H1 (cell line): ENCODE measurements around the gene ELOVL1. TPM values are rescaled to one million over a fixed set of nuclear protein-coding genes. Genes with fewer than 3 reads are reported as not detected.

Source experiments
- CTCF ChIA-PET: fragments of 300-600 bp; sonication (Branson Sonifier 250); formaldehyde crosslinking; loops from one replicate; lab custom pipeline; 2021; ENCODE audit not compliant: partially characterized antibody; lab: Charles Lee
- POLR2A ChIA-PET: fragments of 300-600 bp; sonication (Branson Sonifier 250); formaldehyde crosslinking; loops from one replicate; lab custom pipeline; 2021; ENCODE audit warnings: inconsistent platforms; ENCODE audit not compliant: partially characterized antibody; lab: Charles Lee
- DNase-seq, 2 experiments: peaks; one replicate each; pipeline versions ENCODE4 v3.0.0 to v3.0.0-alpha.2; 2010 to 2022; ENCODE audit warnings: low spot score in 2 of 2, low read depth in 1 of 2, mixed read lengths in 1 of 2
- FAIRE-seq: peaks from 2 replicates; lab custom pipeline; 2011; peaks lifted over from hg19 to GRCh38; lab: Jason Lieb, UNC
- H2AFZ ChIP-seq: 2 replicates; pipeline ENCODE4 v1.8.1; 2012; ENCODE audit warnings: low read length, inconsistent platforms
- H2AK5ac ChIP-seq: 2 replicates; pipeline ENCODE4 v1.6.1; 2013; ENCODE audit warnings: low read depth, low read length
- H2BK120ac ChIP-seq: replicated peaks from 2 replicates; pipeline ENCODE3; 2013; ENCODE audit warnings: low read depth, low read length, inconsistent platforms
- H2BK12ac ChIP-seq: 2 replicates; pipeline ENCODE4 v1.6.1; 2013; ENCODE audit warnings: low read depth, low read length
- H2BK15ac ChIP-seq: 2 replicates; pipeline ENCODE4 v1.6.1; 2013; ENCODE audit warnings: low read length
- H2BK20ac ChIP-seq: 2 replicates; pipeline ENCODE4 v1.6.1; 2013; ENCODE audit warnings: low read length
- H2BK5ac ChIP-seq: 2 replicates; pipeline ENCODE4 v1.6.1; 2013; ENCODE audit warnings: low read depth, low read length
- H3K14ac ChIP-seq: 2 replicates; pipeline ENCODE4 v1.6.1; 2013; ENCODE audit warnings: inconsistent platforms; ENCODE audit not compliant: insufficient read length
- H3K18ac ChIP-seq: 2 replicates; pipeline ENCODE4 v1.6.1; 2013; ENCODE audit warnings: low read length; ENCODE audit errors: extremely low read depth
- H3K23ac ChIP-seq: 2 replicates; pipeline ENCODE4 v1.6.1; 2013; ENCODE audit warnings: inconsistent platforms; ENCODE audit not compliant: insufficient read length
- H3K23me2 ChIP-seq: 2 replicates; pipeline ENCODE4 v1.6.1; 2013; ENCODE audit warnings: low read depth, low read length
- H3K27ac ChIP-seq: 2 replicates; pipeline ENCODE4 v1.6.1; 2011; ENCODE audit warnings: low read depth, low read length, inconsistent platforms
- H3K27me3 ChIP-seq, 4 experiments: replicated peaks in 1 of 4; 1 replicate in 1 of 4; 2 replicates in 3 of 4; pipeline versions ENCODE4 v1.6.1 to v1.8.1; 2011 to 2013; ENCODE audit warnings: low read length in 3 of 4, mild to moderate bottlenecking in 3 of 4, inconsistent platforms in 2 of 4, mixed read lengths in 2 of 4, moderate library complexity in 1 of 4; ENCODE audit not compliant: control insufficient read depth in 3 of 4, insufficient read depth in 3 of 4; ENCODE audit errors: extremely low read depth in 1 of 4
- H3K36me3 ChIP-seq, 4 experiments: 2 replicates each; pipeline versions ENCODE4 v1.6.1 to v1.8.1; 2011 to 2013; ENCODE audit warnings: mild to moderate bottlenecking in 4 of 4, low read length in 3 of 4, moderate library complexity in 2 of 4, control low read depth in 1 of 4, inconsistent platforms in 1 of 4; ENCODE audit not compliant: insufficient read depth in 4 of 4, control insufficient read depth in 2 of 4
- H3K4ac ChIP-seq: replicated peaks from 2 replicates; pipeline ENCODE3; 2013; ENCODE audit warnings: low read length, low read depth, mixed read lengths, inconsistent platforms; ENCODE audit not compliant: insufficient read length
- H3K4me1 ChIP-seq, 4 experiments: replicated peaks in 1 of 4; 1 replicate in 1 of 4; 2 replicates in 3 of 4; pipeline versions ENCODE4 v1.6.1 to v1.8.1; 2011 to 2013; ENCODE audit warnings: low read length in 3 of 4, inconsistent platforms in 2 of 4, mixed read lengths in 1 of 4; ENCODE audit not compliant: insufficient read depth in 4 of 4, control insufficient read depth in 3 of 4
- H3K4me2 ChIP-seq, 2 experiments: 2 replicates each; pipeline versions ENCODE4 v1.6.1 to v1.8.1; 2011 to 2013; ENCODE audit warnings: low read depth in 2 of 2, low read length in 2 of 2, control low read depth in 1 of 2, inconsistent platforms in 1 of 2, mild to moderate bottlenecking in 1 of 2; ENCODE audit not compliant: insufficient read depth in 1 of 2
- H3K4me3 ChIP-seq, 4 experiments: fragments of 200-600, 300-600 bp in 1 of 4; sonication (generic), shearing (Covaris generic), sonication (Bioruptor Twin) in 1 of 4; 2 replicates each; pipeline versions ENCODE4 v1.5.1 to v1.8.1; 2011 to 2016; ENCODE audit warnings: low read length in 4 of 4, low read depth in 3 of 4, control low read depth in 2 of 4, inconsistent platforms in 2 of 4, mild to moderate bottlenecking in 2 of 4, mixed read lengths in 1 of 4, moderate library complexity in 1 of 4; ENCODE audit not compliant: insufficient read depth in 2 of 4; ENCODE audit errors: extremely low read depth in 1 of 4
- H3K56ac ChIP-seq: replicated peaks from 2 replicates; pipeline ENCODE3; 2013; ENCODE audit warnings: low read depth, mild to moderate bottlenecking, mixed read lengths, low read length, inconsistent platforms; ENCODE audit not compliant: insufficient read length
- H3K79me1 ChIP-seq: 2 replicates; pipeline ENCODE4 v1.6.1; 2013; ENCODE audit warnings: low read depth, low read length, control low read depth
- H3K79me2 ChIP-seq, 2 experiments: 2 replicates each; pipeline versions ENCODE4 v1.6.1 to v1.8.1; 2012 to 2013; ENCODE audit warnings: low read length in 2 of 2, mild to moderate bottlenecking in 2 of 2, inconsistent platforms in 1 of 2; ENCODE audit not compliant: insufficient read depth in 2 of 2, control insufficient read depth in 1 of 2
- H3K9ac ChIP-seq, 4 experiments: replicated peaks in 1 of 4; 1 replicate in 1 of 4; 2 replicates in 3 of 4; pipeline versions ENCODE4 v1.6.1 to v1.8.1; 2011 to 2013; ENCODE audit warnings: low read depth in 3 of 4, low read length in 3 of 4, control low read depth in 2 of 4, mild to moderate bottlenecking in 2 of 4, moderate library complexity in 2 of 4, inconsistent platforms in 1 of 4; ENCODE audit errors: extremely low read depth in 1 of 4
- H3K9me3 ChIP-seq, 2 experiments: 2 replicates each; pipeline versions ENCODE4 v1.6.1 to v1.8.1; 2012 to 2013; ENCODE audit warnings: mild to moderate bottlenecking in 2 of 2, moderate library complexity in 2 of 2, control low read depth in 1 of 2, inconsistent platforms in 1 of 2, low read depth in 1 of 2, low read length in 1 of 2, mixed read lengths in 1 of 2; ENCODE audit not compliant: insufficient read depth in 2 of 2
- H4K20me1 ChIP-seq, 2 experiments: replicated peaks in 1 of 2; 2 replicates each; pipeline versions ENCODE3 to v1.8.1; 2011 to 2013; ENCODE audit warnings: inconsistent platforms in 2 of 2, low read length in 2 of 2, mild to moderate bottlenecking in 1 of 2; ENCODE audit not compliant: insufficient read depth in 2 of 2, control insufficient read depth in 1 of 2
- H4K5ac ChIP-seq: 2 replicates; pipeline ENCODE4 v1.6.1; 2013; ENCODE audit warnings: low read length, low read depth, mixed read lengths, inconsistent platforms; ENCODE audit not compliant: insufficient read length
- H4K8ac ChIP-seq: 2 replicates; pipeline ENCODE4 v1.8.0; 2013; ENCODE audit warnings: mild to moderate bottlenecking, moderate library complexity, low read length, inconsistent platforms; ENCODE audit not compliant: insufficient read depth; ENCODE audit errors: extremely low read depth
- H4K91ac ChIP-seq: replicated peaks from 2 replicates; pipeline ENCODE3; 2013; ENCODE audit warnings: low read length, mixed read lengths, inconsistent platforms; ENCODE audit not compliant: insufficient read length
- ATF2 ChIP-seq: IDR thresholded peaks from 2 replicates; pipeline ENCODE4 v1.6.1; 2012; ENCODE audit warnings: low read length, inconsistent platforms
- ATF3 ChIP-seq: IDR thresholded peaks from 2 replicates; pipeline ENCODE4 v1.6.1; 2011; ENCODE audit warnings: low read depth, mild to moderate bottlenecking, low read length; ENCODE audit not compliant: insufficient read depth
- BCL11A ChIP-seq, 2 experiments: IDR thresholded peaks; one replicate each; pipeline ENCODE4 v1.6.1; 2011; ENCODE audit warnings: low read depth in 2 of 2, low read length in 2 of 2, mild to moderate bottlenecking in 2 of 2
- BRCA1 ChIP-seq: IDR thresholded peaks from 2 replicates; pipeline ENCODE4 v1.6.1; 2012; ENCODE audit warnings: low read depth, low read length, improper control_type of control experiment
- E2F6 ChIP-seq: IDR thresholded peaks from 2 replicates; pipeline ENCODE4 v1.6.1; 2012; ENCODE audit warnings: inconsistent platforms
- HDAC6 ChIP-seq: IDR thresholded peaks from one replicate; pipeline ENCODE4 v1.7.1; 2012; ENCODE audit warnings: low read depth, mild to moderate bottlenecking, inconsistent platforms, low read length, moderate library complexity
- RNF2 ChIP-seq: fragments of 200-900, 300-1000 bp; sonication (generic); IDR thresholded peaks from 2 replicates; pipeline ENCODE4 v1.7.1; 2016; ENCODE audit warnings: borderline replicate concordance, low read depth, mild to moderate bottlenecking, antibody characterized with exemption, low read length; ENCODE audit not compliant: poor library complexity, severe bottlenecking; ENCODE audit errors: missing control alignments
- SIRT6 ChIP-seq: IDR thresholded peaks from one replicate; pipeline ENCODE4 v1.7.1; 2012; ENCODE audit warnings: low read length, inconsistent platforms
- SRF ChIP-seq: IDR thresholded peaks from 2 replicates; pipeline ENCODE4 v1.6.1; 2011; ENCODE audit warnings: mild to moderate bottlenecking, low read depth, low read length, moderate library complexity
- TAF1 ChIP-seq: IDR thresholded peaks from 2 replicates; pipeline ENCODE4 v1.6.1; 2011; ENCODE audit warnings: mild to moderate bottlenecking, low read depth, low read length
- TCF12 ChIP-seq: IDR thresholded peaks from 2 replicates; pipeline ENCODE4 v1.6.1; 2011; ENCODE audit warnings: low read depth, mild to moderate bottlenecking, low read length
- WGBS, 2 experiments: shearing (Covaris generic) in 1 of 2; methylation state at CpG; one replicate each; pipeline versions ENCODE4 v1.1.6 to v1.1.7; 2013 to 2015; ENCODE audit warnings: low lambda C conversion rate in 2 of 2, mixed read lengths in 2 of 2, inconsistent platforms in 1 of 2, low coverage in 1 of 2, missing lambda C conversion rate in 1 of 2; ENCODE audit not compliant: insufficient replicate concordance in 2 of 2, insufficient coverage in 1 of 2, insufficient read length in 1 of 2; ENCODE audit errors: extremely low coverage in 1 of 2, missing lambda C conversion rate in 1 of 2; 5-methylcytosine and 5-hydroxymethylcytosine counted together
- polyA plus RNA-seq, 7 experiments: library from polyadenylated mRNA; depleted of rRNA in 3 of 7; stranded (reverse) in 5 of 7; unstranded in 2 of 7; fragments of >200 nt in 5 of 7; fragments of 200-250 nt in 2 of 7; gene quantifications; 1 replicate in 5 of 7; 2 replicates in 1 of 7; 4 replicates in 1 of 7; pipeline versions ENCODE4 v1.2.1 to v1.2.3, GENCODE V29; 2011 to 2013; ENCODE audit warnings: missing spikeins in 2 of 7, mixed read lengths in 2 of 7
- total RNA-seq: library from RNA; stranded (reverse); fragmentation: NEBNext Ultra II Directional; extraction: Animal tissue kit (Norgen Biotek cat#: 25700); gene quantifications from 2 replicates; pipeline ENCODE4 v1.2.1, GENCODE V29; 2021

ELOVL1 gene
- total and polyA plus RNA-seq, 2 of the 8 experiments (the other 6 are each of a cell fraction or from before 2014, with no cell fraction given): 28.5 to 68.1 TPM

GRCh38 chr1:43357251-43357650 lies 10.6 kb downstream of the ELOVL1 start:
- Histone ChIP-seq H3K79me1 (peaks cover 11% of the 10 kb centered on the region), H2BK12ac (no peak overlapping the region), H4K8ac (no peak overlapping the region), H3K27ac (no peak overlapping the region), H2BK15ac (no peak overlapping the region), H3K27me3 (no peaks in the 10 kb centered on the region), H3K23me2 (peaks cover 7% of the 10 kb centered on the region), H3K56ac (no peak overlapping the region), H3K36me3 (peaks cover 16 to 28% (median 23%) of the 10 kb centered on the region in 4 experiments), H3K18ac (no peak overlapping the region), H2BK5ac (no peak overlapping the region), H2BK20ac (no peak overlapping the region), H3K4ac (no peak overlapping the region), H3K4me2 (peak overlapping the region in 1 of 2 experiments; percentile 72; a peak in 1 of 4 replicates), H4K20me1 (peaks cover 7 to 10% of the 10 kb centered on the region in 2 experiments), H3K4me3 (no peak overlapping the region), H2BK120ac (no peak overlapping the region), H4K5ac (no peak overlapping the region), H3K9me3 (no peaks in the 10 kb centered on the region), H2AFZ (no peak overlapping the region), H3K79me2 (peaks cover 10 to 27% of the 10 kb centered on the region in 2 experiments), H2AK5ac (no peak overlapping the region), H3K23ac (no peak overlapping the region), H3K14ac (no peak overlapping the region), H3K9ac (no peak overlapping the region), H4K91ac (no peak overlapping the region), H3K4me1 (peaks cover 5 to 14% (median 8%) of the 10 kb centered on the region in 4 experiments)
- no peak for DNase-seq
- WGBS, 2 experiments: 84% methylated on average over 3 of the region's 4 CpGs; no CpG with 5 or more reads in 1 of the 2 experiments
- CTCF ChIA-PET: interaction anchor here (0.6 to 2.4 kb wide), 10 partner anchors 9 to 577 kb away, joined by 3 to 15 read pairs (median 5); partner anchors contain the start of genes C1orf210 and ELOVL1
- POLR2A ChIA-PET: interaction anchor here (1.2 to 2.5 kb wide), 7 partner anchors 8 to 293 kb away, joined by 4 to 37 read pairs (median 13); partner anchors contain the start of genes C1orf210, ELOVL1 and KDM4A
- no peak for FAIRE-seq
- TF ChIP-seq HDAC6: no peak
- TF ChIP-seq TCF12: no peak
- no peak for TF ChIP-seq BCL11A (IDR thresholded peaks at IDR 0.05; ENCODE audit: low read depth in 2 of 2, low read length in 2 of 2)
- TF ChIP-seq E2F6: no peak
- TF ChIP-seq RNF2: no peak
- no peak for TF ChIP-seq ATF3
- TF ChIP-seq TAF1: no peak
- TF ChIP-seq BRCA1: no peak
- TF ChIP-seq ATF2: no peak
- TF ChIP-seq SRF: no peak
- TF ChIP-seq SIRT6: no peak
